HG03025 (cell line): ENCODE measurements around the gene RPL21.
"Not testable (repeated sequence)": the region's sequence is repeated elsewhere in the genome, so short reads cannot be mapped to it uniquely, and the experiment has no call there.

Experiments
- ATAC-seq: cut with Tn5 transposase; IDR thresholded peaks from one replicate; pipeline ENCODE4 v1.9.1; 2021; ENCODE audit warnings: mild to moderate bottlenecking, moderate library complexity; ENCODE audit not compliant: unreplicated experiment, low FRiP score

Gene RPL21

GRCh38 chr13:27251166-27252091 lies at the start of gene RPL21:
TSS of gene RPL21 (plus strand) at chr13:27251558. CDS start at chr13:27253777, 2,219 bp downstream.
- peak; percentile 89 for ATAC-seq

- no peak for ATAC-seq
Measured at GRCh38 chr13:27201661-27202060, 49.7 kb upstream of the RPL21 start.

- ATAC-seq = no peak
Measured at GRCh38 chr13:27203186-27203585, 48.2 kb upstream of the RPL21 start.

GRCh38 chr13:27203854-27204253 lies 47.5 kb upstream of the RPL21 start:
- ATAC-seq = no peak

- ATAC-seq = no peak
Measured at GRCh38 chr13:27208514-27208913, 42.8 kb upstream of the RPL21 start.

GRCh38 chr13:27211271-27211670 lies 40.1 kb upstream of the RPL21 start:
- ATAC-seq = no peak

- ATAC-seq = no peak
Measured at GRCh38 chr13:27211771-27212364, 39.5 kb upstream of the RPL21 start.

- not testable (repeated sequence) for ATAC-seq
Measured at GRCh38 chr13:27213386-27213785, 38.0 kb upstream of the RPL21 start.

GRCh38 chr13:27217791-27218190 lies 33.6 kb upstream of the RPL21 start:
- not testable (repeated sequence) for ATAC-seq

GRCh38 chr13:27218861-27219260 lies 32.5 kb upstream of the RPL21 start:
- not testable (repeated sequence) for ATAC-seq

GRCh38 chr13:27219611-27220010 lies 31.7 kb upstream of the RPL21 start:
- ATAC-seq = no peak

- ATAC-seq = not testable (repeated sequence)
Measured at GRCh38 chr13:27222100-27222499, 29.3 kb upstream of the RPL21 start.

- no peak for ATAC-seq
Measured at GRCh38 chr13:27226991-27227390, 24.4 kb upstream of the RPL21 start.

- ATAC-seq = no peak
Measured at GRCh38 chr13:27228131-27228530, 23.2 kb upstream of the RPL21 start.

- no peak for ATAC-seq
Measured at GRCh38 chr13:27229642-27230041, 21.7 kb upstream of the RPL21 start.

GRCh38 chr13:27233964-27234363 lies 17.4 kb upstream of the RPL21 start:
- no peak for ATAC-seq

GRCh38 chr13:27236478-27236877 lies 14.9 kb upstream of the RPL21 start:
- no peak for ATAC-seq

GRCh38 chr13:27242702-27243101 lies 8.7 kb upstream of the RPL21 start:
- no peak for ATAC-seq

- ATAC-seq = no peak
Measured at GRCh38 chr13:27245610-27246009, 5.7 kb upstream of the RPL21 start.

- peak; percentile 2 for ATAC-seq
Measured at GRCh38 chr13:27250833-27251165, 559 bp upstream of the RPL21 start.

- no peak for ATAC-seq
Measured at GRCh38 chr13:27252467-27252866, 1.1 kb downstream of the RPL21 start.

GRCh38 chr13:27257233-27257568 lies 5.8 kb downstream of the RPL21 start:
- ATAC-seq = no peak
